ENCODE data around the gene SHISA9.

- TF ChIP-seq CTCF (IDR thresholded peaks at IDR 0.05) (no peak), POLR2A (IDR thresholded peaks at IDR 0.05) (no peak), POLR2AphosphoS5 (IDR thresholded peaks at IDR 0.05) (no peak)
Observed at GRCh38 chr16:13018026-13018425, 116.6 kb downstream of the SHISA9 start.

All from prostate gland (tissue), 2 donors.